ENCODE results near the gene SOCS7.
A peak's percentile ranks its signal among the peaks of the same experiment; 100 is the strongest.

SOCS7 gene

DNA sequence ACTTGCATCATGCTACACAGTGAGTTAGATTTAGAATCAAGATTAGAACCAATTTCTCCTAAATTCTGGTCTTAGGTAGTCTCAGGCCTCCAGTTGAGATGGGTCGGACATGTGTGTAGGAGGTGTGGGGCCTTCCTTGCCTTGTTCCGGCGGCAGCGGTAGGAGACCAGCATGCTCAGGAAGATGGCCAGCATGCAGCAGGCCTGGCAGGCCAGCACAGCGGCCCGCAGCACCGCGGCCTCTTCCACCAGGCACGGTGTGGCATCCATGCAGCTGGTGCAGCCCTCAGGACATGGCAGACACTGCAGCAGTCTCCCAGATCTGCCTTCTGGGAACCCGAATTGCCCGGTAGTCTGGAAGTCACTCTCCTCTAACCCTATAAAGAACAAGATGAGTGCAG lies 14.8 kb upstream of the SOCS7 start:
- DNase-seq (ENCODE audit: low read depth): no peak

- DNase-seq (ENCODE audit: low read depth): no peak
Measured at GRCh38 chr17:38338053-38338452, 13.6 kb upstream of the SOCS7 start.

DNA sequence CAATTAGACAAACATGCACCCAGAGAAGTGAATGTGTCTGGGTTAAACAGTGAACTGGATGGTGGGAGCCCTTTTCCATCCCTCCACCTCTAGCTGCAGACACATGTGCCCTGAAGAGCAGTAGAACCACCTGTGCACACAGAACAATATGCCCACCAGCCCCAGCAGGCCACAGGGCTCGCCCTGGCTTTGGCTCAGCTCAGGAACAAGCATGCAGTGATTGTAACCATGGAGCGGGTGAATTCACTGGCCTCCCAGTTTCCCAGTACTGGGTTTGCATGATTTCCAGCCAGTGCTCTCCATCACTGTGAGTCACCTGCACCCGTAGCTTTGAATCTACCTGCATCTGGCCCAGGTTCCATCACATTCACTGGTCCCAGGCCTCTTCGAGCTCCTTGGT lies 13.1 kb upstream of the SOCS7 start:
- DNase-seq (ENCODE audit: low read depth): no peak

- DNase-seq (ENCODE audit: low read depth): no peak
Measured at GRCh38 chr17:38339891-38340290, 11.8 kb upstream of the SOCS7 start.

DNA sequence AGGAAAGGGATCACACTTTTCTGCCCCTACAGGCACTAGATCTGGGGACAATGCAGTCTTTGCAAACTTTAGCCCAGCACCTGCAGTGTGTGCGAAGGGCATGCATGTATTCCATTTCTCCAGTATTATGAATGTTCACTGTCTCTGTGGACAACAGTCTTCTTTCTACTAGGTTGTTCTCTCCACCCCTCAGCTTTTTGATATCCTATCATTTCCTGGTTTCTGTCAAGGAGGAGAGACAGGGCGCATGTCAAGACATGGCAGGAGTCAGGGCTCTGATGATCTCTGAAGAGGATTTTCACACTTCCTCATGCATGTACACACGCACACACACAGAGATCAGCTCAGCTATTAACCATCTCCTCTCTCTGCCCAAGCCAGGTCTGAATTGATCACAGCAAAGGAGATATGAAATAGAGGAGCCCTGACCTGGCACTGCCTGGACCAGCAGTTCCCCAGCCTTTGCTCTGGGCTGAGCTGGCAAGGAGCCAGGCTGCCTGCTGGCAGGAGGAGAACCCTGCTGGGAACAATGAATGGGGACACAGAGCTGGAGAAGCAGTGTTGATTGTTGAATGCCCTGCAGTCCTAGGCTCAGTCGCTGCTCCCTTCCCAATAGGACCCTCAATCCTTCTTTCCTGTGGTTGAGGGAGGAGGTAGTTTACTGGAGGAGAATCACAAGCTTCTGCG lies 10.5 kb upstream of the SOCS7 start:
- no peak for DNase-seq (ENCODE audit: low read depth)

- no peak for DNase-seq (ENCODE audit: low read depth)
Measured at GRCh38 chr17:38342886-38343607, 8.6 kb upstream of the SOCS7 start.

DNA sequence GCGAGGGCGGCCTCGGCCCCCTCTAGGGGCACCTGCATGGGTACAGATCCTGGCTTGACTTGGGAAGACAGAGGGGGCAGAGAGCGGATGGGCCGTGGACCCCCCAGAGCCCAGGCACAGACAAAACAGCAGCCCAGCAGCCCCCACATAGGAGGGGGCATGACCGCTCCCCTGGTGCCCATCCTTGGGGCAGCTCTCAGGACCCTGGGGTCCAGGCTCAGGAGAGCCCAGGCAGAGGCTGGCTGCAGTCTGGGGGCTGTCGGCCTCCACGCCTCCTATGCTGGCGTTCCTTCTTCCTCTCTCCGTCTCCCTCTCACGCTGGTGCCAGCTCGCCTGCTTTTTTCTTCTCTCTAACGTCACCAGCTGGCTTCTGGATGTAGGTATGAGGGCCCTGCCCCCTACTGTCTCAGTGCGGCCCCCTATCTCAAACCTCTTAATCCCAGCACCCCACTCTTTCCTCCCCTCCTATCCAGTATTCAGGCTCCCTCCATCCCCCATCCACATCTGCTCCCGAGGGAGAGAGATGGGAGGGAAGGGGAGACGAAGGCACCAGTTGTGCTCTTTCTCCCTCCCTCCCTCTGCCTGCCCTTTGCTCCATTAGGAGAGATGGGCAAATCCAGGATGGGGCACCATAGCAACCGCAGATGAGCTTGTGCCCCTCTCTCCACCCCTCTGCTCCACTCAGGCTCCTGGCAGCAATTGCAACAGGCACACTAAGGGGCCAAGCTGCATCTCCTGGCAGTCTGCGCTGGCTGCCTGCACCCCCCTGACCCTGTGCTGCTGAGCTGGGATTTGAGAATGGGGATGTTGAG lies 7.8 kb upstream of the SOCS7 start, which contains the start of gene GPR179:
Gene GPR179 (minus strand): TSS at position 349 of the 812 bp plus-strand sequence. CDS start 167 bp downstream, at position 182.
- no peak for DNase-seq (ENCODE audit: low read depth)

- DNase-seq (ENCODE audit: low read depth): no peak
Measured at GRCh38 chr17:38344420-38344745, 7.3 kb upstream of the SOCS7 start.

GRCh38 chr17:38345743-38346142 lies 5.9 kb upstream of the SOCS7 start:
- no peak for DNase-seq (ENCODE audit: low read depth)

DNA sequence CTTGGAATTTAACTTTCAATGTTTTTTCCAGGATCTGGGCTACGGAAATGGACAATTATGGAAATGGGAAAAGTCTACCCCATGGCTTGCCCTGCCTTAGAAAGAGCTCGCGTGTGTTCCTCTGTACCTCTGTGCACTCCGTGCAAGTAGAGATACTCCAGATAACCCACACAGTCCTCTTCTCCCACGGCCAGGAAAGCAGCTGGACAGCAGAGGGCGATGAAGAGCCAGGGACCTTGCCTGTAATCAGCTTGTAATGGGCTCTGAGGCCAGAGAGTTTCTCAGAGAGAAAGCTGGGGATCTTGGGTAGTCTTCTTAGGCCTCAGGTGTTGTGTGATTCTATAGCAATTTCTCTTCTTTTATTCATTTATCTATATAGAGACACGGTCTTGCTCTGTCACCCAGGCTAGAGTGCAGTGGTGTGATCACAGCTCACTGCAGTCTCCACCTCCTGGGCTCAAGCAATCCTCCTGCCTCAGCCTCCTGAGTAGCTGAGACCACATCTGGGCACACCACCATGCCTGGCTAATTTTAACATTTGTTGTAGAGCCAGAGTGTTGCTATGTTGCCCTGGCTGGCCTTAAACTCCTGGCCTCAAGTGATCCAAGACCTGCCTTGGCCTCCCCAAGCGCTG lies 2.4 kb upstream of the SOCS7 start:
- peak; percentile 42 for DNase-seq (ENCODE audit: low read depth)

DNA sequence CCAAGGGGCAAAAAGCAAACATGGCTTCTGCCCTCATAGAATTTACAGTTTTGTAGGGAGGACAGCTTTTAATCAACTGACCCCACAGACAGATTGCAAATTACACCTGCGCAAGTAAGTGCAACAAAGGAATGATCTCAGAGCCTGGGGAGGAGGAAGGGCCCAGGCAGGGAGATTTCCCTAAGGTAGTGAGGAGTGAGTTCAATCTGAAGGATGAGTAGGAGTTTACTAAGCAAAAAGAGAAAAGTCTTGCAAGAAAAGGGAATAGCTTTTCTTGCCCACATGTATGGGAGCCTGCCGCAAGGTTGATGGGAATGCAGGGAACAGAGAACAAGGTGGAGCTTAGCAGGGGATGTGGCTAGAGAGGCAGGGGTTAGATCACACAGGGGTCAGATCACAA lies 1.6 kb upstream of the SOCS7 start:
- no peak for DNase-seq (ENCODE audit: low read depth)

GRCh38 chr17:38352245-38353085 lies 821 bp downstream of the SOCS7 start:
- no peak for DNase-seq (ENCODE audit: low read depth)

- DNase-seq (ENCODE audit: low read depth): no peak
Measured at GRCh38 chr17:38353086-38353604, 1.5 kb downstream of the SOCS7 start.

- DNase-seq (ENCODE audit: low read depth): no peak
Measured at GRCh38 chr17:38353668-38354067, 2.0 kb downstream of the SOCS7 start.

DNA sequence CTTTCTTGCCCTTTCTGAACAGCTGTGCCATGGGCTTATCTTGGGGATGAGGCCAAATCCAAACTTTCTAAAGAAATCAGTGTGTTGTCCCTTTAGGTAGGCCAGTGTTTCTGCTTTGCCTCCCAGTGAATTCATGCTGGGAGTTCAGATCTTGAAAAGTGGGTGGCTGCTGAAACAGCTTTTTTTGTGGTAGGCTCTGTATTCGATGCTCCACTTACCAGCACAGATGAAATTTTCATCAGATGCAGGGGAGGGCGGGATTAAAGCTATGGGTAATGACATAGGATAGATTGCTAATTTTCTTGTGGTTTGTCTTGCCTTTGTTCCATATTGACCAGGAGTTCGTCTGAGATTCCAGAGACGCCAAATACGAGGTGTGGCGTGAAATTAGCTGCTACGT lies 2.8 kb downstream of the SOCS7 start:
- DNase-seq (ENCODE audit: low read depth): no peak

DNA sequence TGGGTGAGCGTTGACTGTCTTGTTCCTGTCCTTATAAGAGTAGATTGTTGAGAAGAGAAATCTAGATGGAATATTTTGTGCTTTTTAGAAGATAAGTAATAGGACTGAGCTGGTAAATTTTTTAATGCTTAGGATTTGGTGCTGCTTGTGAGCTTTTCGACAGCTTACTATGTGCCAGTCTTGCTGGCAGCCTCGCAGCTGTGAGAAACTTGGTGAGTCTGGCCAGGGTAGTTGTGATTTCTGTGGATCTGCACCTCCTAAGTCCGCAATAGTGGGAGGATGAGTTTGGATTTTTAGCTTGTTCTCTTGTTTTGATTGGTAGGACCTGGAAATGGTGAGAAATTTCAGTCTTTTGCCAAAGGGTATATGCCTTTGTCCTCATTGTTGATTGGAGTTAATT lies 3.6 kb downstream of the SOCS7 start:
- no peak for DNase-seq (ENCODE audit: low read depth)

- no peak for DNase-seq (ENCODE audit: low read depth)
Measured at GRCh38 chr17:38357486-38358123, 6.0 kb downstream of the SOCS7 start.

DNA sequence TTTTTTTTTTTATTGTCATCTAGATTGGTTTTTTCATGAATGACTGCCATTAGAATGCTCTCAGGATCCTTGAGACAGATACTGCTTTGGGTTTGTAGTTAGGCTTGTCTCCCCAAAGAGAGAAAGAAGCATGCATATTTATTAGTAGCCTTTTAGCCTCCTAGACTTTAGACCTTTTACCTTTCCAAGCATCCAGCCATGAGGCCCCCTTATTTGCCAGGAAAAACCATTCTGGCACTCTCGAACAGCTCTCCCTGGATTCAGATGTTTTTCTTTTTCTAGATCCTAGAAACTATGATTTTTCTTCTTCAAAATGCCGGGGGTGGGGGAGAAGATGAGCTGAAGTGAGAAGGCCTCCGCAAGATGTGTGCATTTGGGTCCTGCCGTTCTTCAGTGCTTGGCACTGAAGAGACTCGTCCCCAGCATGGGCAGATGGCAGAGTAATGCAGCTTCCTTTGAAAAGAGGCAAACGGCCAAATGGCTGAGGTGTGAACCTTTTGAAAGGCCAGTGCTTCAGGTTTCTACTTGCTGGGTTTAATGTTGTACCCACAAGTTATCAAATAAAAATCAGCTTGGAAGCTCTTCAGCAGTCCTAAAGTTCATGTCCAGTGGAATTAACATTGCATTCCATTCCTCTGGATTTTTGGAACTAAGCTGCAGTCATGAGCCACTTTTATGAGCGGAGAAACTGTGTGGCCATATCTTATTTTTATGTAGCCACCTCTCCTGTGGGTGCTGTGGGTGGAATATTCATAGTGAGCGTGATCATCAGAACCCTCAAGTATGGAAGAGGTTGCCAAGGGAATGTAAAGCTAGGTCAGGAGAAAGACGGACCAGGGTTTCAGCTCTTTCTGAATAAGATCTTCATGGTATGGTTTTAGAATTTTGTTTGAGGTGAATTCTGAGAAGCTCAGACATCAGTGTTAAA lies 7.2 kb downstream of the SOCS7 start:
- DNase-seq (ENCODE audit: low read depth): no peak

- no peak for DNase-seq (ENCODE audit: low read depth)
Measured at GRCh38 chr17:38361694-38362465, 10.2 kb downstream of the SOCS7 start.

Data from HS-5 (cell line).